Kidney epithelial cell (primary cell): ENCODE data around the gene PTH1R. TPM values are rescaled to one million over a fixed set of nuclear protein-coding genes. Genes with fewer than 3 reads are reported as not detected.

Source experiments
- DNase-seq: peaks from one replicate; pipeline ENCODE4 v3.0.0-alpha.2; 2010; ENCODE audit warnings: low read depth
- H3K27me3 ChIP-seq: 2 replicates; pipeline ENCODE4 v1.6.0; 2011; ENCODE audit warnings: low read length; ENCODE audit not compliant: control insufficient read depth, insufficient read depth
- H3K36me3 ChIP-seq: 2 replicates; pipeline ENCODE4 v1.5.1; 2011; ENCODE audit warnings: low read length; ENCODE audit not compliant: control insufficient read depth, insufficient read depth
- H3K4me3 ChIP-seq: 2 replicates; pipeline ENCODE4 v1.5.1; 2011; ENCODE audit warnings: low read depth, mild to moderate bottlenecking, control low read depth, low read length
- CTCF ChIP-seq: IDR thresholded peaks from 2 replicates; pipeline ENCODE4 v1.5.1; 2011; ENCODE audit warnings: mild to moderate bottlenecking, moderate library complexity, low read length, control low read depth, inconsistent platforms; ENCODE audit not compliant: insufficient read depth, poor library complexity, severe bottlenecking
- total RNA-seq: library from RNA; depleted of rRNA; stranded (reverse); fragments of >200 nt; gene quantifications from 2 replicates; pipeline ENCODE4 v1.2.3, GENCODE V29; 2015

PTH1R gene
- total RNA-seq, 1 donor from 2014 or later, result 2.1 TPM

- no peaks in the 10 kb centered on the region for H3K27me3 ChIP-seq
- no peaks in the 10 kb centered on the region for H3K36me3 ChIP-seq
- no peak for DNase-seq
- H3K4me3 ChIP-seq, result no peak overlapping the region
- TF ChIP-seq CTCF, result no peak
Measured at GRCh38 chr3:46867550-46867898, 10.0 kb upstream of the PTH1R start.

DNA sequence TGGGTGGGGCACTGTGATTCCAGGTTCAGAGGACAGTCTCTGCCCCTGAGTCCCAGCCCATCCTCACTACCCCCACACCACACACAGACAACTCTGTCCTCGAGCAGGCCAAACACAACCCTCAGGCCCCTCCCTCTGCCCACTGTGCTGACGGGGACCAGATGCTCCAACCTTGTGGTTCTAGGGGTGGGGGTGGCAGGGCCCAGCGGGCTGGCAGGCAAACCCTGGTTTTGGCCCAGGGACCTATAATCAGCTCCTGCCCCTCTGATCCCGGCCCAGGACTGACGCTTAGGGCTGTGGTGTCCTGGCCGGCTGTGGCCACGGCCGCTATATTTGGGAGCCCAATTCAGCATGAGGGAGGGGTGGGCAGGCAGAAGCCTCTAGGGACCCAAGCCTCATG lies 9.2 kb upstream of the PTH1R start:
- DNase-seq, result no peak
- no peaks in the 10 kb centered on the region for H3K36me3 ChIP-seq
- H3K4me3 ChIP-seq, result no peak overlapping the region
- no peaks in the 10 kb centered on the region for H3K27me3 ChIP-seq
- no peak for TF ChIP-seq CTCF

DNA sequence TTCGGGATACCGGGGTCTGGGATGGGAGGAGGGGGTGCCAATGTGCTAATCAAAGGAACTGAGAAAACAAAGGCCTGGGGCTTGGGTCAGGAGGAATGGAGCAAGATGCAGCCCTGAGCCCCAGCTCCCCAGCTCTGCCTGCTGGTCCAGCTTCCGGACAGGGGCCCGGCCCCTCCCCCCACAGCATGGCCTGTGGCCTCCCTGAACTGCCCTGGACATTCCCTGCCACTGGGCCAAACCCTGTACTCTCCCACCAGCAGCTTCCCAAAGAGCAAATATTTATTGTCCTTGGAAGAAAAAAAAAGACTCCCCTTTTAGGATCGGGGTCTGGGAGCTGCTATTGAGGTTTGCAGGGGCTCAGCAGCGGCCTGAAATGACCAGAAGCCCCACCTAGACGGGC lies 8.6 kb upstream of the PTH1R start:
- no peaks in the 10 kb centered on the region for H3K36me3 ChIP-seq
- DNase-seq, result no peak
- TF ChIP-seq CTCF, result no peak
- H3K27me3 ChIP-seq, result no peaks in the 10 kb centered on the region
- no peak overlapping the region for H3K4me3 ChIP-seq

DNA sequence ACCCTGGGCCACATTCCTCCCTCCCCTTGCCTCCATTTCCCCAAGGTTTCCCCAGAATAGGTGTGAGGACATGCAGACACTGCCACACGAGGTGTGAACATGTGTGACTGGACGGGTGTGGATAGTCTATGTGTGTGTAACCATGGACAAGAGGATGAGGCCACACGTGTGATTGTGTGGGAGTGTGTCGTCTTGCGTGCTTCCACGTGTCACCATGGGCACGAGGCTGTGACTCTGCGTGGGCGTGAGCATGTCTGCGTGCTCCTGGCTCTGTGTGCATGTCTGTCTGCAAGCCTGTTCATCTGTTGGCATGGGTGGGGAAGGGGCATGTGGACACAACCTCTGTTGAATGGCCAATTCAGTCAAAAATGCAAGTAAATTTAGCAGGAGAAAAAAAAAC lies 8.1 kb upstream of the PTH1R start:
- Histone ChIP-seq H3K27me3 (no peaks in the 10 kb centered on the region), H3K4me3 (no peak overlapping the region), H3K36me3 (no peaks in the 10 kb centered on the region)
- DNase-seq, result no peak
- no peak for TF ChIP-seq CTCF

DNA sequence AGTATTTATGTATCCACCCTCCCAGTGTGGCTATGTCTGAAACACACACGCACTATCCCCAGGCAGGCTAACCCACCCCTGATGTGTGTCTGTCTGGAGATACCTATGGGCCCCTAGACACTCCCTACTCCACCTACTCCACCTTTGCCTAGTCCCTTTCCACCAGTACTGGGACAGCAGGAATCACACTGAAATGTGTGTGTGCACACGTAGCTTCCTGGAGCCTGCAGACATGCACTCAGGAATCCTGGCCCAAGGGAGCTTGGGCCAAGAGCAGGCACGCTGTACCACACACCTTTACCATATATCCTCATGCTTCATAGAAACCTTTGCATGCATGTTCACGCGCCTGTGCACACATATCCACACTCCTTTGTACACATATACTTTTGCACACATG lies 6.9 kb upstream of the PTH1R start:
- Histone ChIP-seq H3K4me3 (no peak overlapping the region), H3K27me3 (no peaks in the 10 kb centered on the region), H3K36me3 (no peaks in the 10 kb centered on the region)
- DNase-seq, result no peak
- TF ChIP-seq CTCF, result no peak

GRCh38 chr3:46871222-46871621 lies 6.3 kb upstream of the PTH1R start:
- TF ChIP-seq CTCF, result no peak
- no peak for DNase-seq
- H3K27me3 ChIP-seq, result no peaks in the 10 kb centered on the region
- no peak overlapping the region for H3K4me3 ChIP-seq
- H3K36me3 ChIP-seq, result no peaks in the 10 kb centered on the region
